ENCODE measurements around the gene NUTF2. TPM values are rescaled to one million over a fixed set of nuclear protein-coding genes. Genes with fewer than 3 reads are reported as not detected.
A peak's percentile ranks its signal among the peaks of the same experiment; 100 is the strongest.

Gene NUTF2
- total and polyA plus RNA-seq, 2 of the 8 experiments (the other 6 are each of a cell fraction or from before 2014, with no cell fraction given), result 219 to 377 TPM

DNA sequence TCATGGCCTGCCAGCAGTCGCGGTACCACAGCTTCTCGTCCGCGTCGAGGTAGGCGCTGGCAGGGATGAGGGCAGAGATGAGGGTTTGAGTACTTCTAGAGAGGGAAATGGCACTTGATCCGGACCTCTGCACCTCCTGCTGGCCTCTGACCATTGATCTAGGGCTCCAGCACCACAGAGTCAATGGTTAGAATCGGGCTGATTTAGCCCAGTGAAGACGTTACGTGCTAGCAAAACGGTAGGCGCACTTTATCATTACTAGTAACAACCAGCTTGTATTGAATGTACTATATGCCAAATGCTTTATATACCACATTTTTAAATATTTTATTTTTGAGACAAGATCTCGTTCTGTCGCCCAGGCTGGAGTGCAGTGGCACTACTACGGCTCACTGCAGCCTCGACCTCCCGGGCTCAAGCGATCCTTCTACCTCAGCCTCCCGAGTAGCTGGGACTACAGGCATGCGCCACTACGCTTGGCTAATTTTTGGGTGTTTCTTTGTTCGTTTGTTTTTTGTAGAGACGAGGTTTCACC is 39.5 kb upstream of the NUTF2 start:
- Histone ChIP-seq H3K36me3 (ENCODE audit: control insufficient read depth in 2 of 4, insufficient read depth in 4 of 4, low read length in 3 of 4) (peaks cover 0 to 5% (median 0%) of the 10 kb centered on the region in 4 experiments; a peak in 3 of 8 replicates), H3K4me2 (ENCODE audit: insufficient read depth in 1 of 2, low read depth in 2 of 2, low read length in 2 of 2) (peak overlapping the region; percentile 93 to 96), H3K4me1 (replicated peaks in 1 of 4; ENCODE audit: control insufficient read depth in 3 of 4, insufficient read depth in 4 of 4, low read length in 3 of 4) (peaks cover 4 to 9% (median 5%) of the 10 kb centered on the region in 4 experiments; a peak in 6 of 7 replicates), H3K14ac (ENCODE audit: insufficient read length) (no peak overlapping the region), H4K91ac (replicated peaks; ENCODE audit: insufficient read length, low read length) (no peak overlapping the region), H4K8ac (ENCODE audit: extremely low read depth, insufficient read depth, low read length) (peak overlapping the region; percentile 88; the same call in 1 of the 2 replicates), H3K56ac (replicated peaks; ENCODE audit: insufficient read length, low read depth, low read length) (no peak overlapping the region), H3K27ac (ENCODE audit: low read depth, low read length) (no peak overlapping the region), H2BK20ac (ENCODE audit: low read length) (no peak overlapping the region), H3K27me3 (replicated peaks in 1 of 4; ENCODE audit: control insufficient read depth in 3 of 4, extremely low read depth in 1 of 4, insufficient read depth in 3 of 4, low read length in 3 of 4) (no peaks in the 10 kb centered on the region), H2BK12ac (ENCODE audit: low read depth, low read length) (no peak overlapping the region), H3K23ac (ENCODE audit: insufficient read length) (no peak overlapping the region), H4K20me1 (replicated peaks in 1 of 2; ENCODE audit: control insufficient read depth in 1 of 2, insufficient read depth in 2 of 2, low read length in 2 of 2) (peaks cover 0 to 3% of the 10 kb centered on the region in 2 experiments), H3K4me3 (ENCODE audit: extremely low read depth in 1 of 4, insufficient read depth in 2 of 4, low read depth in 3 of 4, low read length in 4 of 4) (peak overlapping the region; percentile 95 to 98 (median 96)), H3K18ac (ENCODE audit: extremely low read depth, low read length) (no peak overlapping the region), H3K9me3 (ENCODE audit: insufficient read depth in 2 of 2, low read depth in 1 of 2, low read length in 1 of 2) (no peaks in the 10 kb centered on the region), H2AFZ (ENCODE audit: low read length) (peak overlapping the region; percentile 98), H4K5ac (ENCODE audit: insufficient read length, low read depth, low read length) (no peak overlapping the region), H3K79me1 (ENCODE audit: low read depth, low read length) (peaks cover 9% of the 10 kb centered on the region; the same call in 1 of the 2 replicates), H3K79me2 (ENCODE audit: control insufficient read depth in 1 of 2, insufficient read depth in 2 of 2, low read length in 2 of 2) (peaks cover 5 to 21% of the 10 kb centered on the region in 2 experiments; a peak in 3 of 4 replicates), H3K23me2 (ENCODE audit: low read depth, low read length) (peaks cover 11% of the 10 kb centered on the region), H3K9ac (replicated peaks in 1 of 4; ENCODE audit: extremely low read depth in 1 of 4, low read depth in 3 of 4, low read length in 3 of 4) (peak overlapping the region in 2 of 4 experiments; percentile 6 to 59; a peak in 3 of 7 replicates), H3K4ac (replicated peaks; ENCODE audit: insufficient read length, low read depth, low read length) (no peak overlapping the region), H2BK15ac (ENCODE audit: low read length) (no peak overlapping the region), H2BK120ac (replicated peaks; ENCODE audit: low read depth, low read length) (no peak overlapping the region), H2BK5ac (ENCODE audit: low read depth, low read length) (no peak overlapping the region), H2AK5ac (ENCODE audit: low read depth, low read length) (no peak overlapping the region)
- DNase-seq (ENCODE audit: low read depth in 1 of 2, low spot score in 2 of 2) (no peak), FAIRE-seq (no peak)
- ChIA-PET CTCF (ENCODE audit: partially characterized antibody) (interaction anchor here (0.8 to 3.0 kb wide), 13 partner anchors 9 to 286 kb away, joined by 3 to 29 read pairs (median 5); partner anchors contain the start of gene LCAT), POLR2A (ENCODE audit: partially characterized antibody) (interaction anchor here (0.6 to 2.0 kb wide), 16 partner anchors 9 to 427 kb away, joined by 3 to 8 read pairs (median 4); partner anchors contain the start of gene NFATC3)
- peak; percentile 51 for TF ChIP-seq KDM4A (IDR thresholded peaks at IDR 0.05; ENCODE audit: low read depth, low read length, severe bottlenecking)
- peak; percentile 90 for TF ChIP-seq SAP30 (IDR thresholded peaks at IDR 0.05; ENCODE audit: insufficient read depth, insufficient replicate concordance, low read length)
- no peak for TF ChIP-seq RAD21 (IDR thresholded peaks at IDR 0.05 in 1 of 2, conservative IDR thresholded peaks at IDR 0.05 in 1 of 2; ENCODE audit: low read depth in 2 of 2, low read length in 2 of 2)
- no peak for TF ChIP-seq CHD2 (IDR thresholded peaks at IDR 0.05; ENCODE audit: low read length)
- TF ChIP-seq HDAC2 (IDR thresholded peaks at IDR 0.05; ENCODE audit: borderline replicate concordance in 1 of 2, low read depth in 2 of 2, low read length in 2 of 2), result peak in 1 of 2 experiments; percentile 88; a peak in 1 of 4 replicates
- 38% methylated on average over 24 of the region's 24 CpGs; no CpG with 5 or more reads in 1 of the 2 experiments for WGBS, 2 experiments (ENCODE audit: extremely low coverage in 1 of 2, insufficient coverage in 1 of 2, insufficient read length in 1 of 2, insufficient replicate concordance in 2 of 2, low coverage in 1 of 2, low lambda C conversion rate in 2 of 2, missing lambda C conversion rate in 1 of 2)
